Natural killer cell treated with Interleukin-12 subunit alpha and Interleukin-12 subunit beta and Interleukin-15 and Interleukin-18, amount 100 ng/mL, for 72 hours (primary cell): ENCODE results near the gene AKAP6. TPM values are rescaled to one million over a fixed set of nuclear protein-coding genes. Genes with fewer than 3 reads are reported as not detected.

Source experiments
- ATAC-seq, 2 donors: fragments of 150-1000 bp; cut with Tn5 transposase in 1 of 2; sonication (Bioruptor Pico), chemical (Tn5 transposase) in 1 of 2; 2 replicates each; pipeline ENCODE4 v1.10.0; 2021
- DNase-seq: peaks from one replicate; pipeline ENCODE4 v3.0.0; 2022; ENCODE audit warnings: low spot score
- H3K27ac Mint-ChIP-seq, 2 donors: 1 replicate in 1 of 2; 2 replicates in 1 of 2; pipeline ENCODE4 v1.8.0; 2022; ENCODE audit warnings: mixed read lengths in 2 of 2, mild to moderate bottlenecking in 1 of 2, moderate library complexity in 1 of 2
- H3K27me3 Mint-ChIP-seq, 2 donors: 1 replicate in 1 of 2; 2 replicates in 1 of 2; pipeline ENCODE4 v1.8.0; 2022; ENCODE audit warnings: mixed read lengths in 2 of 2
- H3K36me3 Mint-ChIP-seq: one replicate; pipeline ENCODE4 v1.8.0; 2022; ENCODE audit warnings: mixed read lengths
- H3K4me1 Mint-ChIP-seq, 2 donors: 1 replicate in 1 of 2; 2 replicates in 1 of 2; pipeline ENCODE4 v1.8.0; 2022; ENCODE audit warnings: low read depth in 2 of 2, mixed read lengths in 2 of 2, mild to moderate bottlenecking in 1 of 2
- H3K4me3 Mint-ChIP-seq: one replicate; pipeline ENCODE4 v1.8.0; 2022; ENCODE audit warnings: mixed read lengths
- H3K9me3 Mint-ChIP-seq: 2 replicates; pipeline ENCODE4 v1.8.0; 2022; ENCODE audit warnings: mixed read lengths
- total RNA-seq, 2 donors: library from RNA; stranded (reverse); gene quantifications; one replicate each; pipeline ENCODE4 v1.2.3, GENCODE V29; 2022

The AKAP6 gene
- total RNA-seq, 2 donors from 2014 or later = 0.31 TPM; not detected in 1

DNA sequence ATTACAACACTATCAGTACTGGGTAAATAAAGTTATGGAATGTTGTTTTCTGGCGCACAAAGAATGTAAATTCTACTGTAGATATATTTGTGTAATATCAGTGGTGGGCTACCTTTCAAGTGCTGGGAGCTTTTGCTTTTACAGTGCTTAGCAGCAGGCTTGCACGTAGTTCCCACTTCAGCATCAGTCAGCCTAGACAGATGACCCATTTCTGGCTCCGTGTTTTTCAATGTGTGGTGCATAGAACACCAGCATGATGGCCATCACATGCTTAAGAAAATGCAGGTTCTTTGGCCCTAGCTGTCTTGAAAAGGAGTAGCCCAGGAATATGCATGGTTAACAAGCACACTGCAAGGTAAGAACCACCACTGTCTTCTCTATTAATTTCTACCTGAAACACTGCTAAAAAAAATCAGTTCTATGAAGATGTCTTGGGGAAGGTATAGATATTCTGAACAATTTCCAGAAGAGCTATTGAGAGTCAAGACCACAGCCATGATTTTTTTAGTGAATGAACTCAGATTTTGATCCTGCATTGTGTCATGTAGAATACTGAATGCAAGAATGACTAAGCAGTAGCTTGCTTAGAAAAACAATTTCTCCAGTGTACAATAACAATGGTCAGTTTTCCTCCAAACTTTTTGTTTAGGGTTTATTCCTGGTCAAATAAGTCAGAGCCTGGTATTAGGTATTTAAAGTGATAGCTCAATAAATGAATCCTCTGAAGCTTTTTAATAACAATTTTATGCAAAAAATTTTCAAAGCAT, 195.7 kb downstream of the AKAP6 start:
- no peaks in the 10 kb centered on the region for H3K9me3 Mint-ChIP-seq
- H3K27ac Mint-ChIP-seq = no peak overlapping the region
- no peak overlapping the region for H3K4me3 Mint-ChIP-seq
- no peaks in the 10 kb centered on the region for H3K27me3 Mint-ChIP-seq
- ATAC-seq (no peak), DNase-seq (no peak)
- H3K36me3 Mint-ChIP-seq = no peaks in the 10 kb centered on the region
- no peaks in the 10 kb centered on the region for H3K4me1 Mint-ChIP-seq

DNA sequence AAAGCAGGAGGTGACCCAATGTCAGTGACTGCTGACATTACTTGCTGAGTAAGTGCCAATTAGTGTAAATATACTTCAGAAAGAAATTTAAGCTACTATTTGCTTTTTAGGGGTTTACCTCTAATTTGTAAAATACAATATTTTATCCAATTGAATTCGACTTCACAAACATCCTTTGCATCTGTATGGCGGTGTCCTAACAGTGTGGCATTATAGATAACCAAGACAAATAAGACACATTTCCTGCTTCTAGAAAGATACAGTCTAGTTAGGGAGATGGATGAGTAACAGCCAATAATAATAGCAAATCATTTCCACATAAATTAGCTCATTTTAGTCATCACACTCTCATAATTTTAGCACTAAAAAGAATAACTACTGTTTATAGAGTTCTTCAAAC, 196.5 kb downstream of the AKAP6 start:
- Mint-ChIP-seq H3K4me3 (no peak overlapping the region), H3K36me3 (no peaks in the 10 kb centered on the region), H3K9me3 (no peaks in the 10 kb centered on the region), H3K27me3 (no peaks in the 10 kb centered on the region), H3K27ac (no peak overlapping the region), H3K4me1 (no peaks in the 10 kb centered on the region)
- ATAC-seq (no peak), DNase-seq (no peak)

DNA sequence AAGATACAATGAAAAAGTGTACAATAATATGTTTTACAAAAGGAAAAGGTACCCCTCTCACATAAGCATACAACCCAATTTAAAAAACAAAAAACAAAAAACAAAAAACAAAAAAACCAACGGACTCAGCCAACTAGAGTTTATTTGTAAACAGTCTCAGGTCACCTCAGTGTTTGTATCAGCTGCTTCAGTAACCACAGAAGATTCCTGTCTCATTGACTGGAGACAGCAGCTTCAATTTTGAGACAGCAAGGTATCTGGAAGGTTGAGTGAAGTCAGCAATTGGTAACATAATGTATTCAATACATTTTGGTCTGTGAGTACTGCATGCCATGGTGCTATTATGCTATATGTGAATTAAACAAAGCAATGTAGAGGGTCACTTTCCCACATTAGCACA, 201.7 kb downstream of the AKAP6 start:
- H3K36me3 Mint-ChIP-seq = no peaks in the 10 kb centered on the region
- no peak overlapping the region for H3K27ac Mint-ChIP-seq
- H3K4me3 Mint-ChIP-seq = no peak overlapping the region
- no peaks in the 10 kb centered on the region for H3K4me1 Mint-ChIP-seq
- peaks cover 0 to 5% of the 10 kb centered on the region in 2 donors for H3K27me3 Mint-ChIP-seq
- no peak for ATAC-seq
- H3K9me3 Mint-ChIP-seq = peaks cover 10% of the 10 kb centered on the region
- DNase-seq = no peak

DNA sequence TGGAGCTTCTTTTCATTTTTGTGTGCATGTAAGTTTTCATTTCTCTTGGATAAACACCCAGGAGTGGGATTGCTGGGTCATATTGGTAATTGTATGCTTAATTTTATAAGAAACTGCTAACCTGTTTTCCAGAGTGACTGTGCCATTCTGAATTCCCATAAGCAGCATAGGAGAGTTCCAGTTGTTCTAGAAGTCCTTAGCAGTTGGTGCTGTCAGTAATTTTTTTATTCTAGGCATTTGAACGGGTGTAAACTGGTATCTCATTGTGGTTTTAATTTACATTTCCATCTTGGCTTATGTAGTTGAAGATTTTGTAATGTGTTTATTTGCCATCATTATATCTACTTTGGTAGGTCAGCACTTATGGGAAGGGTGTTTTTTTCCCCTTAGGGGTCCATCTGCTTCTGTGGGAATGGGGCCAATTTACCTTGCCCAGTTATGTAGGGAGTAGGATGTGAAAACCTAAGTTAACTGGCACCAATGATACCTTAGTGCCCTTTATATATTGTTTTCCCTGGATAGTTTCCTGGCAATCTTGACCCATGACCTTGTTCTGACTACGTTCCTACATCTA, 202.9 kb downstream of the AKAP6 start:
- DNase-seq = no peak
- no peak for ATAC-seq
- Mint-ChIP-seq H3K27ac (no peak overlapping the region), H3K27me3 (peaks cover 0 to 5% of the 10 kb centered on the region in 2 donors), H3K36me3 (no peaks in the 10 kb centered on the region), H3K4me1 (no peaks in the 10 kb centered on the region), H3K9me3 (peaks cover 10% of the 10 kb centered on the region), H3K4me3 (no peak overlapping the region)

DNA sequence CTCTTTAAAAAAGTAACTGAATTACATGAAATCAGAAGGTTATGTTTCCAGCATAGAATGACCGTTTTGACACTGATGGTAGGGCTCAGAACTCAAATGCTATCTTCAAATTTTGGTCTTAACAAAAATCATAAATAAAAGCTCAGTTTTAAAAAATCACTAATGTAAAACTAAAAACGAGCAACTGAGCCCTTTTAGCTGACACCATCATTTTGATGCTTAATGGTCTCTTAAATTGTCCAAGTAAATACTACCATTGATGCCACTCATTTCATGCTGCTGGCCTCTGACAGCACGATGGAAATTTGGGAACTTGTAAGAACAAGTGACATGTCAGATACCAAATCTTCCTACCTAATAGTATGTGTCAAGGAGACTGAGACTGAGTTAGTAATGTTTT, 205.0 kb downstream of the AKAP6 start:
- ATAC-seq (no peak), DNase-seq (no peak)
- H3K4me3 Mint-ChIP-seq = no peak overlapping the region
- H3K27me3 Mint-ChIP-seq = peaks cover 0 to 5% of the 10 kb centered on the region in 2 donors
- H3K9me3 Mint-ChIP-seq = peaks cover 10% of the 10 kb centered on the region
- no peak overlapping the region for H3K27ac Mint-ChIP-seq
- no peaks in the 10 kb centered on the region for H3K36me3 Mint-ChIP-seq
- no peaks in the 10 kb centered on the region for H3K4me1 Mint-ChIP-seq

DNA sequence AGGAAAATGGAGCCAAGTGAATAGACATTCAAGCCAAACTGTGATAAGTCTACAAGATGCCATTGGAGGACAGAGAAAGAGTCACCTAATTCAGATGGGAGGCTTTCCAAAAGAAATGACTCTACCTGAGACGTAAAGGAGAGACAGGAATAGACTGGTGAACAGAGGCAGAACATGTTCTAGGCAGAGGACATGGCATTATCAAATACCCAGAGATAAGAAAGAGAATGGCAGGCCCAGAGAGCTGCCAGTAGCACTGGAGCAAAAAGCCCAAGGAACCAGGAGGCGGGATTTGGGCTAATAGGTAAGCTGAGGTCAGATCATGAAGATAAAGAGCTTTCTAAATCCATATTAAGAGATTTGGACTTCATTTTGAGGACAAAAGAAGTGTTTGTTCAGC, 207.1 kb downstream of the AKAP6 start:
- Mint-ChIP-seq H3K36me3 (no peaks in the 10 kb centered on the region), H3K9me3 (peaks cover 10% of the 10 kb centered on the region), H3K27ac (no peak overlapping the region), H3K4me3 (no peak overlapping the region), H3K4me1 (no peaks in the 10 kb centered on the region), H3K27me3 (peaks cover 0 to 5% of the 10 kb centered on the region in 2 donors)
- DNase-seq = no peak
- no peak for ATAC-seq

DNA sequence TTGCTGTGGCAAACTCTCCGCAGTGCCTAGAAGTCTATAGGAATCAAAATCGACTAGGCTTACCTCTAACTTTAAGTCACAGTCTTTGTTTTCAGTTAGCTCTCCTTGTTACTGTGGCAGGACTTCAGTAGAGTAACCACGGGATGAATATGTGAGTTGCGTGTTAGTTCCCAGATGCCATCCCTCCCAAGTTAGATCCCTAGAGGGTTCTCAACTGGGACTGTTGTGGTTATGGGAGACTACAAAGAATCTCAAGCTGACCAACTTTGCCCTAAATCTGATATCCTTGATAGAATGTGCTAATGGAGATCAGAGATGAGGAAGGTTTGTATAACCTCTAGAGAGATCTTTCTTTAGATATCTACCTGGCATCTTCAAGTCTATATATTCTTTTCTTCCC, 208.1 kb downstream of the AKAP6 start:
- Mint-ChIP-seq H3K9me3 (peaks cover 10% of the 10 kb centered on the region), H3K27ac (no peak overlapping the region), H3K4me1 (no peaks in the 10 kb centered on the region), H3K4me3 (no peak overlapping the region), H3K36me3 (no peaks in the 10 kb centered on the region), H3K27me3 (peaks cover 0 to 5% of the 10 kb centered on the region in 2 donors)
- ATAC-seq (no peak), DNase-seq (no peak)

DNA sequence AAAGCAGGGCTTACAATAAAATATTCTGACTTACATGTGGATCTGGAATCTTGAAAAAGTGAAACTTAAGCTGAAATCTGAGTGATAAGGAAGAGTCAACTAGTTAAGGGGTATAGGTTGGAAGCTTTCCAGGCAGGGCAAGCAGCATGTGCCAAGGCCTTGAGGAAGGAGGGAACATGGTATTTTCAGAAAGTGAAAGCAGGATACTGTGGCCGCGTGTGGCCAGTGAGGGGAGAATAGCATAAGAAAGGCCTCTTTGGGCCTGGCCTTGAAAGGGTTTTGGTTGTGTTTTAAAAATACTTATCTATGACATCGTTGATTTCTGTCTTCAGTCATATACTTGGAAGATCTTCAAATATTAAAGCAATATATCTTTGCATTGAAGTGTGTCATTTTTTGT, 213.4 kb downstream of the AKAP6 start:
- Mint-ChIP-seq H3K27ac (no peak overlapping the region), H3K27me3 (no peaks in the 10 kb centered on the region), H3K4me3 (no peak overlapping the region), H3K36me3 (no peaks in the 10 kb centered on the region), H3K4me1 (no peaks in the 10 kb centered on the region), H3K9me3 (no peaks in the 10 kb centered on the region)
- DNase-seq (no peak), ATAC-seq (no peak)

DNA sequence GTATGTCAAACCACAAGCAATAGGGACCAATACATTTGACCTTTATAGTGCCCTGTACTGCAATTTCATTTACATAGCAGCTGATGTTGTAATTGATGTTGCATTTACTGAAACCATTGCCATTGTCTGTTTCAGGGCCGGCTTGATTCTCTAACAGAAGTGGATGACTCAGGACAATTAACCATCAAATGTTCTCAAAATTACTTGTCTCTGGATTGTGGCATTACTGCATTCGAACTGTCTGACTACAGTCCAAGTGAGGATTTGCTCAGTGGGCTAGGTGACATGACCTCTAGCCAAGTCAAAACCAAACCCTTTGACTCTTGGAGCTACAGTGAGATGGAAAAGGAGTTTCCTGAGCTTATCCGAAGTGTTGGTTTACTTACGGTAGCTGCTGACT, 216.0 kb downstream of the AKAP6 start:
- ATAC-seq (no peak), DNase-seq (no peak)
- no peak overlapping the region for H3K27ac Mint-ChIP-seq
- peaks cover 3% of the 10 kb centered on the region for H3K9me3 Mint-ChIP-seq
- no peaks in the 10 kb centered on the region for H3K4me1 Mint-ChIP-seq
- no peak overlapping the region for H3K4me3 Mint-ChIP-seq
- H3K27me3 Mint-ChIP-seq = no peaks in the 10 kb centered on the region
- H3K36me3 Mint-ChIP-seq = no peaks in the 10 kb centered on the region

DNA sequence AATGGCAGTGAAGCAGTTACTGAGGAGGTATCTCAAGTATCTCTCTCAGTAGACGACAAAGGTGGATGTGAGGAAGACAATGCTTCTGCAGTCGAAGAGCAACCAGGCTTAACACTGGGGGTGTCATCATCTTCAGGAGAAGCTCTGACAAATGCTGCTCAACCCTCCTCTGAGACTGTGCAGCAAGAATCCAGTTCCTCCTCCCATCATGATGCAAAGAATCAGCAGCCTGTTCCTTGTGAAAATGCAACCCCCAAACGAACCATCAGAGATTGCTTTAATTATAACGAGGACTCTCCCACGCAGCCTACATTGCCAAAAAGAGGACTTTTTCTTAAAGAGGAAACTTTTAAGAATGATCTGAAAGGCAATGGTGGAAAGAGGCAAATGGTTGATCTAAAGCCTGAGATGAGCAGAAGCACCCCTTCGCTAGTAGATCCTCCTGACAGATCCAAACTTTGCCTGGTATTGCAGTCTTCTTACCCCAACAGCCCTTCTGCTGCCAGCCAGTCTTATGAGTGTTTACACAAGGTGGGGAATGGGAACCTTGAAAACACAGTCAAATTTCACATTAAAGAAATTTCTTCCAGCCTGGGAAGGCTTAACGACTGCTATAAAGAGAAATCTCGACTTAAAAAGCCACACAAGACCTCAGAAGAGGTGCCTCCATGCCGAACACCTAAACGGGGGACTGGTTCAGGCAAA, 216.6 kb downstream of the AKAP6 start:
- Mint-ChIP-seq H3K36me3 (no peaks in the 10 kb centered on the region), H3K4me1 (no peaks in the 10 kb centered on the region), H3K27me3 (no peaks in the 10 kb centered on the region), H3K27ac (no peak overlapping the region), H3K4me3 (no peak overlapping the region), H3K9me3 (peaks cover 3% of the 10 kb centered on the region)
- DNase-seq (no peak), ATAC-seq (no peak)

DNA sequence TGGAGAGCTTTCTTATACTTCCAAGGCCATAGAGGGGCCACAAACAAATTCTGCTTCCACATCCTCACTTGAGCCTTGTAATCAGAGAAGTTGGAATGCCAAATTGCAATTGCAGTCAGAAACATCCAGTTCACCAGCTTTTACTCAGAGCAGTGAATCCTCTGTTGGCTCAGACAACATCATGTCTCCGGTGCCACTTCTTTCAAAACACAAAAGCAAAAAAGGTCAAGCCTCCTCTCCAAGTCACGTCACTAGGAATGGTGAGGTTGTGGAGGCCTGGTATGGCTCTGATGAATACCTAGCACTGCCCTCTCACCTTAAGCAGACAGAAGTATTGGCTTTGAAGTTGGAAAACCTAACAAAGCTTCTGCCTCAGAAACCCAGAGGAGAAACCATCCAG, 217.1 kb downstream of the AKAP6 start:
- no peak for ATAC-seq
- Mint-ChIP-seq H3K4me1 (no peaks in the 10 kb centered on the region), H3K36me3 (no peaks in the 10 kb centered on the region), H3K9me3 (peaks cover 3% of the 10 kb centered on the region), H3K27me3 (no peaks in the 10 kb centered on the region), H3K27ac (no peak overlapping the region), H3K4me3 (no peak overlapping the region)
- no peak for DNase-seq

DNA sequence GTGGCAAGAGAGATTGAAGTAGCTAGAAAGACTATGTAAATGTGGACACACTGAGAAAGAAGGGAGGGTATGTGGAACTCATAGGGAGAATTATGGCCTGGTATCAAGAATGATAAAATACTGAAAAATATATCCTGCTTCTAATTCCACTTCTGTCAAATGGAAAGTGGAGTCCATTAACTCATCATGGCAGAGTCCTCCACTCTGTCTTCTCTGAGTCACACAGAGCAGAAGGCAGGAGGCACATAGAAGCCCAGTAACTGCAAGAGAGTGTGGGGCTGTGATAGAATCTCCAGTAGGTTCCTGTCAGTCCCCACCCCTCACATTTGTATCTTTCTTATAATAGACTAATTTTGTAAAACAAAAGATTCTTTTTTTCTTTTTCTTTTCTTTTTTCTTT, 223.7 kb downstream of the AKAP6 start:
- H3K27ac Mint-ChIP-seq = no peak overlapping the region
- no peak overlapping the region for H3K4me3 Mint-ChIP-seq
- no peak for DNase-seq
- no peak for ATAC-seq
- H3K4me1 Mint-ChIP-seq = no peaks in the 10 kb centered on the region
- no peaks in the 10 kb centered on the region for H3K36me3 Mint-ChIP-seq
- H3K9me3 Mint-ChIP-seq = peaks cover 3% of the 10 kb centered on the region
- H3K27me3 Mint-ChIP-seq = no peaks in the 10 kb centered on the region

DNA sequence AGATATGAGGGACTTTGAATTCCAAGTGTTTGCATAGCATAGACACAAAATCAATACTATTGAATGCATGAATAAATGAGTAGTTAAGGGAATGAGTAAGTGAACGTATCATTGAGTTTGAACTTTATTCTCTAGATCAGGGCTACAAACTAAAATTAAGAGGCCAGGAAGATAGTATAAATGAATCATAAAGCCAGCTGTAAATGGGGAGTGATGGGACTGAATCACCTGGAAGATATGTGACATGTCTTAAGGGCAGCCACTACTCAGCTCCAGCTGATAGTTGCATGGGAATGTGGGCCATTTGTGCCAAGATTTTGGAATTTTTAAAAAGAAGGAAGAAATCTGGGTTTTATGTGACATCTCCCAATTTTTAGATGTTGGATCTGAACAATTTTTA, 229.9 kb downstream of the AKAP6 start:
- no peak overlapping the region for H3K4me3 Mint-ChIP-seq
- peaks cover 0 to 3% of the 10 kb centered on the region in 2 donors for H3K4me1 Mint-ChIP-seq
- no peak overlapping the region for H3K27ac Mint-ChIP-seq
- H3K27me3 Mint-ChIP-seq = no peaks in the 10 kb centered on the region
- no peaks in the 10 kb centered on the region for H3K36me3 Mint-ChIP-seq
- DNase-seq (no peak), ATAC-seq (no peak)
- H3K9me3 Mint-ChIP-seq = no peaks in the 10 kb centered on the region

DNA sequence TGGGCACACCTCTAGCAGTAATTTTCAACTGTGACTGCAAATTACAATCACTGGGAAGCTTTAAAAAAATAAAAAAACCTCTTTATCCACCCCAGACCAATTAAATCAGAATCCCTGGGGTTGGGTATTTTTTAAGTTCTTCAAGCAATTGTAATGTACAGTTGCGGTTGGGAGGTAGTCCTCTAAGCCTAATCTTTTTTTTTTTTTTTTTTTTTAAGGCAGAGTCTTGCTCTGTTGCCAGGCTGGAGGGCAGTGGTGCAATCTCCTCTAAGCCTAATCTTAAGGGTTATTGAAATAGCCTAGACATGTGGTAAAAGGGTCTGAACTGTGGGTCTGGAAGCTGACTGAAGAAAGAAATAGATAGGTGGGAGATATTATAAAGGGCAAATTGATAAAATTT, 230.5 kb downstream of the AKAP6 start:
- no peaks in the 10 kb centered on the region for H3K27me3 Mint-ChIP-seq
- DNase-seq (no peak), ATAC-seq (no peak)
- H3K4me3 Mint-ChIP-seq = no peak overlapping the region
- peaks cover 5 to 8% of the 10 kb centered on the region in 2 donors for H3K4me1 Mint-ChIP-seq
- H3K9me3 Mint-ChIP-seq = no peaks in the 10 kb centered on the region
- no peak overlapping the region for H3K27ac Mint-ChIP-seq
- H3K36me3 Mint-ChIP-seq = no peaks in the 10 kb centered on the region
